22Rv1 (cell line): ENCODE results near the gene SMG7.

Source experiments
- CTCF ChIP-seq: fragments of 450-650 bp; IDR thresholded peaks from 2 replicates; pipeline ENCODE4 v1.5.1; 2017; ENCODE audit warnings: mild to moderate bottlenecking
- ZFX ChIP-seq: fragments of 450-650 bp; IDR thresholded peaks from 2 replicates; pipeline ENCODE4 v1.6.1; 2017; ENCODE audit warnings: antibody characterized with exemption, borderline replicate concordance

- TF ChIP-seq CTCF, result no peak
- TF ChIP-seq ZFX, result no peak
These were observed 72.4 kb downstream of the SMG7 start for GRCh38 chr1:183544598-183545297.
